GM20000 (cell line): ENCODE data around the gene LBX1.

Experiments used
- DNase-seq: peaks from one replicate; pipeline ENCODE4 v3.0.0; 2012; ENCODE audit warnings: low spot score
- CTCF ChIP-seq: IDR thresholded peaks from 2 replicates; pipeline ENCODE4 v1.5.1; 2012; ENCODE audit warnings: mild to moderate bottlenecking, control low read depth; ENCODE audit errors: extremely low read depth, missing control alignments

The LBX1 gene

GRCh38 chr10:101241840-101242707, 12.8 kb upstream of the LBX1 start:
- TF ChIP-seq CTCF: no peak
- DNase-seq: no peak

- peak; percentile 77 for TF ChIP-seq CTCF
- DNase-seq: no peak
These were observed 9.5 kb upstream of the LBX1 start for GRCh38 chr10:101238732-101239105.

GRCh38 chr10:101237982-101238731, 8.9 kb upstream of the LBX1 start:
- DNase-seq: no peak
- no peak for TF ChIP-seq CTCF

GRCh38 chr10:101237081-101237981, 8.1 kb upstream of the LBX1 start:
- no peak for TF ChIP-seq CTCF
- no peak for DNase-seq

- TF ChIP-seq CTCF: no peak
- DNase-seq: no peak
These were observed 7.3 kb upstream of the LBX1 start for GRCh38 chr10:101236376-101237080.

GRCh38 chr10:101235766-101236165, 6.5 kb upstream of the LBX1 start:
- DNase-seq: no peak
- TF ChIP-seq CTCF: no peak
